Esophagus squamous epithelium (tissue), 4 donors: ENCODE measurements around the gene MSANTD1.

Experiments used
- CTCF ChIP-seq, 6 experiments: fragments of 450-650 bp in 4 of 6; fragments of 200-600 bp in 2 of 6; sonication (generic) in 2 of 6; IDR thresholded peaks; one replicate each; pipeline ENCODE4 v1.5.1; 2016 to 2019; ENCODE audit warnings: antibody characterized with exemption in 6 of 6, mild to moderate bottlenecking in 4 of 6, moderate library complexity in 4 of 6
- POLR2A ChIP-seq, 4 donors: fragments of 450-650 bp; IDR thresholded peaks; one replicate each; pipeline ENCODE4 v1.6.1; 2017; ENCODE audit warnings: antibody characterized with exemption in 4 of 4, mild to moderate bottlenecking in 4 of 4, moderate library complexity in 3 of 4

GRCh38 chr4:3286335-3287175, 37.6 kb downstream of the MSANTD1 start:
- no peak for TF ChIP-seq CTCF (IDR thresholded peaks at IDR 0.05)
- no peak for TF ChIP-seq POLR2A (IDR thresholded peaks at IDR 0.05)
